DMS 273 treated with DMSO at 0.1 percent for 48 hours (cell line): ENCODE measurements around the gene POLN.
"Not testable (repeated sequence)": the region's sequence is repeated elsewhere in the genome, so short reads cannot be mapped to it uniquely, and the experiment has no call there.

Experiments used
- DNase-seq: peaks from one replicate; lab custom pipeline; 2025; lab: John Stamatoyannopoulos, UW

Gene POLN

DNA sequence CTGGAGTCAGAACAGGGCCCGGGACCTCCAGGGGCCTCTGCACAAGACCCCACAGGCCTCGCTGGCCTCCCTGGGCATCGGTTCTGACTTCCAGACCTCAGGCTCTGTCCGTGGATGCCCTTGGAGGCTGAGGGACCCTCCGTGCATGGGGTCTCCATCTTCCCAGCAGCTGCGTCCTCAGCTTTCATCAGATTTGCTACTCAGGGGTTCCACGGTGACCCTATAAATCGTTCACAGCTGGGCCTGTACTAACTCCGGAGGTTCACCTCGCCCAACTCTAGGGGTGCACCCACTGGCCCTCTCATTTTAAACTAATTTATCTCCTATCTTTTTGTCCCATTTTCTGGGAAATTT is 33.1 kb upstream of the POLN start:
- DNase-seq, result not testable (repeated sequence)

DNA sequence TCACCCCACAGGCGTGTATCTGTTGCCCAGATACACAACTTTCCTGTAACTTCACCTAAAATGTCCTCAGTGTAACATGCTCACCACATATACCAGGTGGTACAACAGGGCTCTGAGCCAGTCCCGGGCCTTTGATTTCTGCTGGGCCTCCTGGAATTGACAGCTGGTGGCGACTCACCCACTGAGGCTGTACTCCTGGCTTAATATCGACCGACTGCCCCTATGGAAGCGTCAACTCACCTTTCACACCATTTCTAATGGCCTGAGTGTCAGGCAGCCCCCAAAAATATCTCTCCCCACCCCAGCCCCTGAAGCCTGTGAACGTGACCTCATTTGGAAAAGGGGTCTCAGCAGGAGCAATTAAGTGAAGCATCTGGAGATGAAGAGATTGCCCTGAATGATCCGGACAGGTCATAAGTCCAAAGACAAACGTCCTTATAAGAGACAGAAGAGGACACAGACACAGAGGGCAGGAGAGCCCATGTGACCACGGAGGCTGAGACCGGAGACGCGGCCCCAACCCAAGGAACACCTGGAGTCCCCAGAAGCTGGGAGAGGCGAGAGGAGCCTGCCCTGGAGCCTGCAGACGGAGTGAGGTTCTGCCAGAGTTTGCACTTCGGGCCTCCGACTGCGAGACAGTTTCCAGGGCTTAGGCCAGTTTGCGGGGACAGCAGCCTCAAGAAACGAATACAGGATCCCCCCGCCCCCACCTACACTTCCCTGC is 32.6 kb upstream of the POLN start:
- DNase-seq, result no peak

DNA sequence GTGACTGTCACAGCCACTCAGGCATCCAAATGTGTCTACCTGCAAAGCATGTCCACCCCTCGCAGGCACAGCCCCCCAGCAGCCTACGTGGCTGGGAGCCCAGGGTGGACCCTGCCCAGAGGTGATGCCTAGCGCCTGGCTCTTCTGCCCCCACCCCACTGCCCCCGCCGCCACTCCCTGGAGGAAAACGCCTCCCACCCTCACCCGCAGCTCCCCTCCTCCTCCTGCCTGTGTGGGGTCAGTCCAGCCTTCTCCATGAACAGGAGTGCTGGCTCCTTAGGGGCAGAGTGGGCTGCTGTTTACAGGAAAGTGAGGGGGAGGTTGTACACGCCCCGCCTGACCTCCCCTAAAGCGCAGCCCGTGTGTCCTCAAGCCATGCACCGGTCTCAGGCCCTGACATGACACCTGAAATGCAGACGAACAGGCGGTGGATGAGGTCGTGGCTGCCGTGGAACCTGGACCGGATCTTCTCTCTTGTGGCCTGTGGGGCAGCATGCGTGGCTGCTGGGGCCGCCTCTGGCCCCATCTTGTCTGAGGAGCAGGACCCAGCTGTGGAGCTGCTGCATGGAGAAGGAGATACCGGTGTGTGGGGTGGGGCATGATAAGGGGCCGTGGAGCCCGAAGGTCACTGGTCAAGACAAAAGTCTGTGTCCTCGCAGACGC is 31.9 kb upstream of the POLN start:
- DNase-seq, result no peak

DNA sequence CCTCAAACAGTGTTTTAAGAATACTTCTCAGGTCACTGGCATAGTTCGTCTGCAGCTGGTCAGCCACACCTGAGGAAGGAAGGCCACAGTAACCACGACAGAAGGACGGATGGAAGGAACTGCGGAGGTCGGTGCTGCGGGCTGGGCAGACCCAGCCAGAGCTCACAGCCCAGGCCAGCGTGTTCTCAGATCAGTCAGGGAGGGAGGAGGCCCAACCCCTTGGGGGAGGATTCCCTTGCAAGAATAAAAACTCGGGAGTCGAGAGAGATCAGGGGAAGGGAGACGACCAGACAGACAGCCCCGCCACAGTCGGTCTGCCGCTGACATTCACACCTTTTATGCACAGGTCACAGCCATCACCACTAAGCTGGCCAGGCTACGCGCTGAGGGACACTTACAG is 31.3 kb upstream of the POLN start:
- DNase-seq, result no peak

DNA sequence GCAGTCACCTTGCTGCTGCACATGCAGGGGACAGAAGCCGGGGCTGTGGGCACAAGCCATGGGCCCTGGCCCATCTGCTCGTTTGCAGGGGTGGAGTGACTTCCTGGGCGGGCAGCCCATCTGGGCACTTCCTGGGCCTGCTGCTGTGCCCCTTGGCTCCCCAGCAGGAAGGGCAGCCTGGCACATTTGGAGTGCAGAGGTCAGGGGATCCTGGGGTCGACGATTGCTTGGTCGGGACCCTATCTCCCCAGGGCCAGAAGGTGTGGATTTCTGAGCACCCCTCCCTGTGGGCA is 30.9 kb upstream of the POLN start:
- no peak for DNase-seq

DNA sequence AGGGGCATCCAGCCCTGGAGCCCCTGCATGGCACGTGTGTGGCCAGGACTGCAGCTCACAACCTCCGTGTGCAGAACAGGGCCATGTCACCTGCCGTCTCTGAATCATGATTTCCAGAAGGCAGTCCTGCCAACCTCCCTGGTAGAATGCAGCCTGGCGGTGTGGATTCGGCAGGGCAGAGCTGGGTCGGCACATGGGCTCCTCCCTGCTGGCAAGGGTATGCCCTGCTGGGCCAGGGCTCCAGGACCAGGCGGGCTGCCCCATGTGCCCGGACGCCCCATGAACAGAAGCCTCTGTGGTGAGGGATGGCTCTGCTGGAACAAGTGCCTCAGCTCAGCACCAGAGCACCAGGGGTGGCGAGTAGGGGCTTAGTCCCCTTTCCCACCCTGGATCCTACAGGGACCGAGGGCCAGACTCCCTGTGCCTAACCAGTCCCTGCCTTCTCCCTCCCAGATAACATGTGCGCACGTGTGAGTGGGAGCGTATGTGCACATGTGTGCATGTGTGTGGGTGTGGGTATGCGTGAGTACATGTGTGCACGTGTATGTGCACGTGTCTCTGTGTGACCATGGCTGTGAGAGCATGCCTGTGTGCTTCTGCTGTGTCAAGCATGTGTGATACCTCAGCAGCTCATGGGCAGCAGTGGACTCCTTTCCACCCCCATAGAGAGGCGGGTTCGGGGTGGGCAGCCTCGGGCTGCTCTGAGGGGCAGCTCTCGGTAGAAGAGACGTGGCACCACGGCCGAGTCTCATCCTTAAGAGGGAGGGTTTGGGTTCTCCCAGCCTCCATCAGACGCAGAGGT is 30.3 kb upstream of the POLN start:
- DNase-seq, result no peak

DNA sequence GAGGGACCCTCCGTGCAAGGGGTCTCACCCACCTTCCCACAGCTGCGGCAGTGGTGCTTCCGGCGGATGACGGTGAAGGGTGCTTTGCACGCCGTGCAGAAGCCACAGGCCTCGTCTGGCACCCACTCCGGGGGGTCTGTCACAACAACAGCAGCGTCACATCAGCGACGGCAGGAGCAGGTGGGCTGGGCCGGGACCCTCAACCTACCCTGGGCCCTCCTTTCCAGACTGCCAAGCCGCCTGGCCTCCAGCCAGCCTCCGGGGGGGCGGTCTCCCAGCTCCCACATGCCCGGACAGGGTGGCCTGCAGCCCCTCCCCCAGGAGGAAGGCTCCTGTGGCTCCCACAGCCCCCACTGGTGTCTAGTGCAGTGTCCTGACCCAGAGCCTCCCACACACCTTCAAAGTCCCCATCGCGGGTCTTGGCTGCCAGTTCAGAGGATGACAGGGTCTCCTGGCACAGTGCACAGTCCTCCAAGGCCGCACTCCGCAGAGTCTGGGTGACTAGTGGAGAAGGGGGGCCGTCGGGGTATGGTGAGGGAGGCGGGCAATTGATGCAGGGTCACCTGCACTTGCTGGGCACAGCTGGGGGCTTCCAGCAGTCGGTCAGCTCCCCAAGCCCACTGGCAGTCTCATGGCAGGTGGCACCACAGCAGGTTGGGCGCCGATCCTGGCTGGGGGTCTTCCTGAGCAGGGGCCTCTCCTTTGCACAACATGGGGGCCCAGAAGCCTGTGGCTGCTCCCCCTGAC is 29.5 kb upstream of the POLN start:
- DNase-seq, result no peak

DNA sequence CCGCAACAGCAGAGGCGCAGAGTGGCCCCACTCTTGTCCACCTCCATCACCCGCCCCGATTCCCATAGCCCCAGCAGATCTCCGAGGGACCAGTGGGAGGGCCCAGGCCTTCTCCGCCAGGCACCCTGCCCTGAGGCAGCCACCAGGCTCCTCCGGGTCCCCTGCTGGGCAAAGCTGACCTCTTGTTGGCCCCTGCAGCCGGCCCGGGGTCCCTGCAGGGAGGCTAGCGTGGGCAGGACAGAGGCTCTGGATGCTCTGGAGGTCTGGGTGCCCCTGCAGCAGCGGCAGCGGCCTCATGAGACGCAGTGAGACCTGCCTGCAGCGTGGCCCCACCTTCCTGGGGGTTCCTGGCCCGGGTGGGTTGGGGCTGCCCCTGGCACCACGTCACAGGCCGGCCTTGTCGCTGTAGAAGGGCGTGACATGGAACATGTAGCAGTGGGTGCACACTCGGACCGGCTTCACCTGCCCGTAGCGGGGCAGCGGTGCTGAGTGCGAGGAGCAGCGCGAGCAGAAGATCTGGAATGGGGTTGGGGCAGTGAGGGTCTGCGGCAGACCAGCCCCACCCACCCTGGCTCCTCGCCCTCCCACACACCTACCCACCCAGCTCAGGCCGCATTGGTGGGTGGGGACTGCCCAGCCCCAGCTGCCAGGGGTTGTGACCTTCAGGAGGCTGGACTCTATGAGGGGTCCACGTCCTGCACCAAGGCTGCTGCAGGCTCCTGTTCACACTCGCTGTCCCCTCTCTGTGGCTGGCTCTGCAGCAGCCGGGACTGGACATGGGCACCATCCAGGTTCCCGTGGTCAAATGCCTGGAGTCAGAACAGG is 28.6 kb upstream of the POLN start:
- DNase-seq, result no peak

DNA sequence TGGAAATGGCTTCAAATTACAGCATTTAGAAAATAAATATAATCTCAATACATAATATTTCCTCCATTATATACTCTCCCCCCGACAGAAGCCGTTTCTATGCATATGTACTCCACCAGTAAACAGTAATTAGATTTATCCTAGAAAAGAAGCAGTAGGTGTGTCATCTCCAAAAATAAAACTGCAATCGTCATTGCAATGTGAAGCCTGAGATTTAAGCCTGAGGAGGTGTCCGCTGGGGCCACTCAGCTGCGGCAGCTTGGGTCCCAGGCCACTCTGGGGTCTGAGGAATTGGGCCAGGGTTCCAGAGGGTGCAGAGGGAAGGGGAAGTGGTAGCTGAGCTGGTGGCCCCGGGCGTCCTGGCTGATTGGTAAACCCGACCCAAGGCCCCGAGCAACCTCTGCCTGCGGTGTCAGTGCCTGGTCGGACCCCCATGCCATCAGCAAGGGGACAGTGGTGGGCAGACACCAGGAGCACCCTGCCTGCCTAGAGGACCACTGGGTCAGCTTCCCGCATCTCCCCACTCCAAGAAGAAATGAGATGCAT is 27.8 kb upstream of the POLN start:
- no peak for DNase-seq

DNA sequence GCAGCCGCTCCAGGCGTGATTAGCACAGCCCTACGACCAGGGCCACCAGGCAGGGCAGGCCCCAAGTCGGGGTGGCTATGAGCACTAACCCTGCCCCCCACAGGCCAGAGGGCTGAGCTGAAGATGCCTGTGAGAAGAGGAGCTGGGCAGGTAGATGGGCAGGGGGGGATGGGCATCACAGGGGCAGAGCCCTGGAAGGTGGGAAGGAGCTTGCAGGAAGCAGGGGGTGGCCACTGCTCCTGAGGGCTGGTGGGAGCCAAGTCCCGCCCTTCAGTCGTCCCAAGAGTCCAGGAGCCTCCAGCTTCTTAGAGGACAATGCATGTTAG is 27.2 kb upstream of the POLN start:
- no peak for DNase-seq

DNA sequence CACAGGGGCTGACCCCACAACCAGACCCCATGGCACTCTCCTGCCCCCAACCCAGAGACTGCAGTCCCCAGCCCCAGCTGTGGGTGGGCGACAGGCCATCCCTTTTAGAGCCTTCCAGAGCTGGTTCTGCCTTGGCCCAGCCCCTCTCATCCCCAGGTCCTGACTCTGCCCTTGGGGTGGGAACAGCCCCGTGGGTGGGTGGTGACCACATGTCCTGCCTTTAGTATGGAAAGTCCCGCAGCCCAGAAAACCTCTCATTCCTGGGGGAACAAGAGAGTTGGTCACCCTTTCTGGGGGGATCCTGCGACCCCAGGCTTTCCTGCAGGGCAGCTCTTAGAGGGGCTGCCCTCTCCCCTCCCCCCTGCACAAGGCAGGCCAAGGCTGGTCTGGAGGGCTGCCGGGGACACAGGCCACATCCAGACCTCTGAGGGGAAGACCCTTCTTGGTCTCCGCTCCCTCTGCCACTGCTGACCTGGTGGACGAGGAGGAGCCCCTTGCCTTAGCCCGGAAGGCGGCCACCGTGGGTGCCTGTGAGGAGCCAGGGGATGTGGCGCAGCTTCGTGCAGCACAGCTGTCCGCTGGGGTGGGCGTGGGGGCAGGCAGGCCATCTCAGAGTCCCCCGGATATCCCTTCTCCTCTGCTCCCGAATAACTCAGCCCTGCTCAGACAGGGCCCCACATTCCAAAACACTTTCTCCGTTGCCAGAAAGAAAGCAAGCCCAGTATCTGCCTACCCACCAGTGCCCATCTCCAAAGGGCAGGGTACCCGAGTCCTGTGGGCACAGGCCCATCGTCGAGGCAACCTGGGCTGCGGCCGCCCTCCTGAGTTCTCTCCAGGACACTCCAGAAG is 26.7 kb upstream of the POLN start:
- no peak for DNase-seq

DNA sequence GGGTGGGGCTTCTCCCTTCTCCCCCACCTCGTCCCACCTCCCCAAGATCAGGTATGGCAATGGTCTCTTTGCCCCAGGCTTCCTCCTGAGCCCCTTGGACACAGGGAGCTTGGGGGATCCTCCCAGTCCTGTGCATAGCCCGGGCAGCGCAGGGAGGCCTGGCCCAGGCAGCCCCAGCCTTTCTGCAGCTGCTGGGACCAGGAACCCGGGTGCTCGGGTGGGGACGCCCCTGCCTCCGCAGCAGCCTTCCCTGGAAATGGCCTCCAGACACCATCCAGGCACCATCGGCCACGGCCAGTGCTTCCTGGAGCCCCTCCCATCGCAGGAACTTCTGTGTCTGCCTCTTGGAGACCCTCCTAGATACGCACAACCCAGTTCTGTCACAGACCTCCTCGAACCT is 25.9 kb upstream of the POLN start:
- no peak for DNase-seq

DNA sequence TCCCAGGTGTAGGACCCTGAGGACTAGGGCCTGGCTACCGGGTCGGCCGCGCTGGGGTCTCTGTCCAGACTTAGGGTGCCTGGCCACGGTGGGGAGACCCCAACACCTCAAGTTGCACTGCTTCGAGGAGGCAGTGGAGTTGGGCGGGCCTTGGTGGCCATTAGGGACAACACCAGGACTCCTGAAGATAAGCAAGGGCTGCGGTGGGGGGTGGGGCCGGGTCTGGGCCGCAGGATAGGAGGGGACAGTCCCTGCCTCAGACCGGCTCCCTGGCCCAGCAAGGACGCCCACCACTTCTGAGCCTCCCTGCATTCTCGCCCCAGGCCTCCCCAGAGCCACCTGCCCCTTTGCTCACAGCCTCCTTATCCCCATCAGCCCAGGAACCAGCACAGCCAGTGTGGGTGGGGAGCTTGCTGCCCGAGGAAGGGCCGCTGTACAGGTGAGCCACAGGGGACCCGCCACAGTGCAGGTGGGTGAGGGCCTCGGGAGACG is 25.4 kb upstream of the POLN start:
- no peak for DNase-seq

DNA sequence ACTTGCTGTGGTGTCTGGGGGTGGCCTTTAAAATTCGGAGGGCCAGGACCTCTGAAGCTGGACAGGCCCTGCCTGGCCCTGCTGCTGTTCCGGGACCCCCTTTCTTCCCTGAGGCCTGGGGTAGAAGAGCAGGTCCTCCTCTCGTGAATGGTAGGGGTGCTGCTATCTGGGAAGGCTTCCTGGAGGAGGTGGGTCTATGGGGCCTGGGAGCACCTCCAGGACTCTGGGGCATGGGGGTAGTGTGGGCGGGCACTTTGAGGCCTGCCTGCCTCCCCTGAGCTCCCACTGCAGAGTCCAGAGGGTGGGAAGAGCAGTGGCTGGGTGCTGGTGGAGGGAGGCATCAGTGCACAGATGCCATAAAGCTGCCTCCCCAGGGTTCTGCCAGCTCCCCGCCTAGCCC is 24.9 kb upstream of the POLN start:
- no peak for DNase-seq

DNA sequence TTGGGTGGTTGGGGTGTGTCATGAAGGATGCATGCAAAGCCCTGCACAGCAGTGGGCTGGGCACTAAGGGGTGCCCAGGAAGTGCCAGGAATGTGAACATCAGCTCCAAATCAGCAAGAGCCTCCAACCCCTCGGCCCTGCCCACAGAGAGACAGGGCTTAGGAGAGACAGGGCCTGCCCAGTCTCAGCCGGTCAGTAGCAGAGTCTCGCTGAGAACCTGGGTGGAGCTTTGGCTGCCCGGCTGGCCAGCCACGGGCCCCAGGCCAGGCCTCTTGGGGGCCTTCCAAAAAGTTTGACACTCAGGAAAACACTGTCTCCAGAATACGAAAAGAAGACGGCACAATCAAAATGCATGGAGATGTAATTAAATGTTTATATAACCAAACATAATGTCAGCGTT is 24.3 kb upstream of the POLN start:
- DNase-seq, result no peak

DNA sequence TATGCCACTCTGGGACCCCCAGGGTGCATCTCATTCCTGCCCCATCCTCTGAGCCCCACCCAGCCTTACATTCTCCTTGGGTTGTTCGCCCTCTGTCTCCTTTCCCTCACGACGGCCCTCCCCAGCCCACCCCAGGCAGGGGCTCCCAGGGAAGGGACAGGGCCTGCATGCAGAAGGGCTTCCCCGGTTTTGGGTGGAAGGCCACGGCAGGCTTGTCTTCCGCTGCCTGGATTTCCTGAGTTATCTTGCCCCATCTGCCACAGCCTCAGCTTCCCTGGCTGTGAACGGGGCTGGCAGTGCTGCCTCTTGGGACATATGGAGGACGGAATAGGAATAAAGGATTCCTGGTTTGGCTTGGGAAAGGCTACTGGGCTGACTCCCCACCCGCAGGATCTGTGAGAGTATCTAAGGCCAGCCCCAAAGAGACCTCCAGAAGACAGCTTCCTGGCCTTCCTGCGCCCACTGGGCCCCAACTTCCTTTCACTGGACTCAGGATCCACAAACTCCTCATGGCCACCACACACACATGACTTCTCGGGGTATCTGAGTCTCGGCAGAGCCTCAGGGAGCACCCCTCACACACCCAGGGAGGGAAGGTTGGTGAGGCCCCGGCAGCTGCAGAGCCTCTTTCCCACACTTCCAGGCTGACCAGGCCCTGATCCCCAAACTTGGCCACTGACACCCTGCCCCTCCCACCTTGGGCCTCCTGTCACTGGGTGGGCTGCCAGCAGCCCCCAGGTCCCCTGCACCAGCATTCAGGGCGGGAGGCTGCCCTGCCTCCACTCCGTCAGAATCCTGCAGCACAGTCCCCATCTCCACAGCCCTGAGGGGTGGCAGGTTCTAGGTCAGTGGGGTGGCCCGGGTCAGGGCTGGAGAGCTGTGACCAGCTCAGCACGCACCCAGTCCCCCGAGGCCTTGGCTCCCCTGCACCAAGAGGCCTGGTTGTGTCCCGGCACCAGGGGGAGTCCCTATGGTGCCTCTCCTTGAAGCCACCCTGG is 23.5 kb upstream of the POLN start:
- no peak for DNase-seq

DNA sequence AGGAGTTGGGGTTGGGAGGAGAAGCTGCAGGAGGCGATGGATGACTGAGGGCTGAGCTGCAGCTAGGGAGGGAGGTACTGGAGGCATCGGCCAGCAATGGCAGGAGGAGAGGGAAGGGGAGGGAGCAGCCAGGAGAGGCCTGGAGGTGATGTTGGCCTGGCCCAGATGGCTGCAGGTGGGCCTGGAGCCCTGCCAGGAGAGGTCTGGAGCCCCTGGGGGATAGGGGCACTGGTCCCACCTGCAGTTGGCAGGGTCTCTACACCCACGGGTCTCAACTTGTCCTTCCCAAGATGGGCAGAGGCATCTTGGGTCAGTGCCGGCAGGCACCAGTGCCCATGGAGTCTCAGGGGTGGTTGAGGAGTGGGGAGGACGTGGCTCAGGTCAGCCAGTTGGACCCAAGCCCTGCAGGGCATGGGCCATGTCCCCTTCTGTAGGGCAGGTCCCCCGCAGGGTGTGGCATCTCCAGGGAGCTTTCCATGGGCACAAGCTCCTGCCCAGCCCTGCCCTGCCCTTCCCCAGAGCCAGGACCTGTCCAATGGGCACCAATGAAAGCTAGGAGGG is 22.6 kb upstream of the POLN start:
- no peak for DNase-seq

DNA sequence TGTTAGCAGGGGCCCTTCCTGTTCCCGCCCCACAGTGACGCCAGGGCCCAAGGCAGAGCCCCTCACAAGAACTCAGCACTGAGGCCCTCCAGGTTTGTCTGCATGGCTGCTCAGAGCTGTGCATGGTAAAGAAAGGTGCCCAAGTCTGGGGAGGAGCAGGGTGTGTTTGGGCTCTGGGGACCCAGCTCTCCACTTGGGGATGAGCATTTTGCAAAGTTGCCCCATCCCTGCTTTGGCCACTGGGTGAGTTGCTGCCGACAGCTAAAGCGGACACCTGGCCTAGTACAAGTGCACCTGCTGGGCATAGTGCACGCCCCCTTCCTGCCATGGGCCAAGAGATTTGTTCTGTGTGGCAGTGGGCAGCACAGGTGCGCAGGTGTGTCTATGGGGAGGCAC is 22.0 kb upstream of the POLN start:
- DNase-seq, result no peak

DNA sequence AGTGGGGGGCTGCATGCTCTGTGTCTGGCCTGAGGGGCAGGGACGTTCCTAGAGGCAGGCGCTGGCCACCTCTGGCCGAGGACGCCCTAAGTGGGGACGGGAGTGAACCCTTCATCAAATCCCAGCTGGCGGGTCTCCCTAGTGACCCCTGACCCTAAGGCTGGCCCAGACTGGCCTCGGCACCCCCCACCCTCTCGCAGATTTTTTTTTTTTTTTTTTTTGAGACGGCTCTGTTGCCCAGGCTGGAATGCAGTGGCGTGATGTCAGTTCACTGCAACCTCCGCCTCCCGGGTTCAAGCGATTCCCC is 21.0 kb upstream of the POLN start:
- DNase-seq, result no peak
